AG04450 (cell line): ENCODE data around the gene DMGDH. TPM values are rescaled to one million over a fixed set of nuclear protein-coding genes. Genes with fewer than 3 reads are reported as not detected.

Source experiments
- CTCF ChIA-PET: fragments of 300-600, 350-600 bp; formaldehyde crosslinking; extraction: SDS; loops from one replicate; lab custom pipeline; 2022; ENCODE audit warnings: antibody characterized with exemption, inconsistent platforms; lab: Charles Lee
- POLR2A ChIA-PET: fragments of 350-600 bp; formaldehyde crosslinking; extraction: SDS; loops from one replicate; lab custom pipeline; 2021; ENCODE audit warnings: antibody characterized with exemption, inconsistent platforms; lab: Yijun Ruan, JAX
- DNase-seq: peaks from one replicate; pipeline ENCODE4 v3.0.0-alpha.2; 2011; ENCODE audit warnings: low read depth, low spot score
- H3K27ac ChIP-seq: one replicate; pipeline ENCODE4 v1.5.1; 2012; ENCODE audit warnings: low read depth, low read length, control low read depth
- H3K27me3 ChIP-seq: one replicate; pipeline ENCODE4 v1.6.0; 2012; ENCODE audit warnings: low read length; ENCODE audit not compliant: control insufficient read depth, insufficient read depth
- H3K4me3 ChIP-seq: 2 replicates; pipeline ENCODE4 v1.5.1; 2011; ENCODE audit warnings: mild to moderate bottlenecking, low read depth, low read length, control low read depth
- H3K9me3 ChIP-seq: 2 replicates; pipeline ENCODE4 v1.5.1; 2012; ENCODE audit warnings: low read length; ENCODE audit not compliant: control insufficient read depth, insufficient read depth
- CTCF ChIP-seq: IDR thresholded peaks from 2 replicates; pipeline ENCODE4 v1.5.1; 2011; ENCODE audit warnings: low read depth, low read length, control low read depth, inconsistent platforms
- polyA plus RNA-seq: library from polyadenylated mRNA; depleted of rRNA; stranded (reverse); fragments of >200 nt; gene quantifications from 2 replicates; pipeline ENCODE4 v1.2.3, GENCODE V29; 2011

DMGDH gene
- polyA plus RNA-seq, 1 experiment = 1.9 TPM

DNA sequence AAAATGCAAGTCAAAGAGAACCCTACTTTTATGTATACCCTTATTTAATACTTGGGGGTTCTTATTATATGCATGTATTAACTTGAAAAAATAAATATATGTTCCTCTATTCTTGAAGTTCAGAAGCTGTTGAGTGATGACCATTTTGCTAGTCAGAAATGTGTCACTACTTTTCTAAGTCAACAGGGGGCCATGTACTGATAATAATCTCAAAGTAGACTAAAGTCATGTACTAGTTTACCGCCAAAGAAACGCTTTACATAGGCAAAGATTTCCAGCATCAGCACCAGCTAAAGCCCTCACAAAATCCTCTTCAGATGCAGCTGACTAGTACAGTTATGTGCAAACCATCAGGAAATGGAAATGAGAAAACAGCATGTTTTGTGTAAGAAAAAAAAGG lies 36.4 kb upstream of the DMGDH start:
- no peak for DNase-seq
- CTCF ChIA-PET = interaction anchor here (0.5 to 3.4 kb wide), 5 partner anchors 27 to 552 kb away, joined by 4 to 21 read pairs (median 5); no protein-coding TSS in a partner anchor
- H3K9me3 ChIP-seq = no peaks in the 10 kb centered on the region
- peaks cover 18% of the 10 kb centered on the region for H3K27me3 ChIP-seq
- POLR2A ChIA-PET = no interaction called here
- no peak for TF ChIP-seq CTCF
- no peak overlapping the region for H3K4me3 ChIP-seq
- no peak overlapping the region for H3K27ac ChIP-seq

DNA sequence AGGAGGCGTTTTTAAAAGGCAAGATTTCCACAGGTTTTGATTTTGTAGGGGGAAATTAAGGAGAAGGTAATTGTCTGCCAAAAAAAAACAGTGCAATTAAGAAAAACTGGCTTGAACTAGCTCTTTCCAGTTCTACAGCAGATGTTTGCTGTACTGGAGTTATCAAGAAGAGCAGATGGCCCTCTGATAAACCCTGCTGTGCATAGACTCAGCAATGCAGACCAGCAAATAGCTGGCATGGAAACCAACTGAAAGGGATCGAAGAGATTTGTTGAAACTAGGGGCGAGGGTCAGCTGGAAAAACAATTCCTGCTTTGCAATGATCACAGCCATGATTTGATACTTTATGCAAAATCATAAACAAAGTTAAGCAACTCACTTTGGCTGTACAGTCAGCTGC lies 24.3 kb upstream of the DMGDH start:
- no peak overlapping the region for H3K27ac ChIP-seq
- DNase-seq = no peak
- no peaks in the 10 kb centered on the region for H3K9me3 ChIP-seq
- no peak overlapping the region for H3K4me3 ChIP-seq
- TF ChIP-seq CTCF = no peak
- CTCF ChIA-PET = no interaction called here
- no peaks in the 10 kb centered on the region for H3K27me3 ChIP-seq
- POLR2A ChIA-PET = no interaction called here

DNA sequence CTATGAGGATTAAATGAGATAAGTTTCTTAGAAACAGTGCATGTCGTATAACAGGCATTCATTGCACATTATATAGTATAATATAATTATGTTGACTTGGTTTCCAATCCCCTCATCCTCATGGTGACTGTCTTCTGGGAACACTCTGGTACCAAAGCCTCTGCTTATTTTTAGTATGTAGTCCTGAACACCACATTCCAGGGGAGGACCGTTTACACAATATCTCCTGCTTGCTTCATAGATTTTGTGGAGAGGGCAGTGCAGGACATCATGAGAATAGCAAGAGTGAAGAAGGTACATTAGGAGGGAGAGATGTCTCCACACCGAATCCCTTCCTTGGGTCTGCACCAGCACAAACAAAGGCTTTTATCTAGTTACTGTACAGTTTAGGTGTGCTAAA lies 21.6 kb upstream of the DMGDH start:
- Histone ChIP-seq H3K27ac (no peak overlapping the region), H3K4me3 (no peak overlapping the region), H3K9me3 (no peaks in the 10 kb centered on the region), H3K27me3 (no peaks in the 10 kb centered on the region)
- no peak for TF ChIP-seq CTCF
- POLR2A ChIA-PET = no interaction called here
- DNase-seq = no peak
- CTCF ChIA-PET = no interaction called here

GRCh38 chr5:79088507-79088906 lies 19.0 kb upstream of the DMGDH start:
- no peak for TF ChIP-seq CTCF
- no peak for DNase-seq
- no peak overlapping the region for H3K4me3 ChIP-seq
- POLR2A ChIA-PET = no interaction called here
- H3K27me3 ChIP-seq = no peaks in the 10 kb centered on the region
- no peaks in the 10 kb centered on the region for H3K9me3 ChIP-seq
- CTCF ChIA-PET = interaction anchor here (1.2 to 1.4 kb wide), 2 partner anchors 45 to 64 kb away, joined by 4 to 5 read pairs; no protein-coding TSS in a partner anchor
- no peak overlapping the region for H3K27ac ChIP-seq

- H3K27me3 ChIP-seq = no peaks in the 10 kb centered on the region
- H3K4me3 ChIP-seq = no peak overlapping the region
- ChIA-PET POLR2A (no interaction called here), CTCF (interaction anchor here (0.7 to 1.2 kb wide), 2 partner anchors 47 to 61 kb away, joined by 3 read pairs; no protein-coding TSS in a partner anchor)
- no peak for TF ChIP-seq CTCF
- H3K9me3 ChIP-seq = no peaks in the 10 kb centered on the region
- no peak for DNase-seq
- H3K27ac ChIP-seq = no peak overlapping the region
Observed at GRCh38 chr5:79086116-79086515, 16.6 kb upstream of the DMGDH start.
